HepG2 (cell line): ENCODE measurements around the gene TUBB4B. TPM values are rescaled to one million over a fixed set of nuclear protein-coding genes. Genes with fewer than 3 reads are reported as not detected.

Source experiments
- ATAC-seq: fragments of 200-7000 bp; cut with Tn5 transposase; 3 replicates; pipeline ENCODE4 v1.9.1; 2020; ENCODE audit warnings: mild to moderate bottlenecking, moderate library complexity
- BruUV-seq: library from RNA; stranded (reverse); fragments of 400-500 nt; replicated peaks from 2 replicates; lab custom pipeline; 2021; lab: Mats Ljungman, UMichigan
- CTCF ChIA-PET: fragments of 300-600 bp; formaldehyde crosslinking; extraction: SDS; loops from one replicate; lab custom pipeline; 2021; ENCODE audit warnings: low total read pairs, inconsistent platforms, low intra/inter-chr PET ratio; lab: Yijun Ruan, JAX
- POLR2A ChIA-PET: fragments of 350-600 bp; sonication (Branson Sonifier 250); formaldehyde crosslinking; loops from one replicate; lab custom pipeline; 2020; ENCODE audit warnings: antibody characterized with exemption, inconsistent platforms; lab: Yijun Ruan, JAX
- DNase-seq: peaks from one replicate; pipeline ENCODE4 v3.0.0-alpha.2; 2015; ENCODE audit warnings: low spot score
- FAIRE-seq: peaks from 3 replicates; lab custom pipeline; 2011; peaks lifted over from hg19 to GRCh38; lab: Jason Lieb, UNC
- H2AFZ ChIP-seq: one replicate; pipeline ENCODE4 v1.6.1; 2011; ENCODE audit warnings: low read length, inconsistent platforms
- H3K27ac ChIP-seq: fragments of 300-600 bp; 3 replicates; pipeline ENCODE4 v1.8.0; 2011; ENCODE audit warnings: mixed run types, mild to moderate bottlenecking, mixed read lengths, low read length, inconsistent platforms; ENCODE audit not compliant: insufficient read depth; ENCODE audit errors: extremely low read length
- H3K27me3 ChIP-seq, 2 experiments: fragments of 200-600 bp in 1 of 2; 2 replicates in 1 of 2; 3 replicates in 1 of 2; pipeline versions ENCODE4 v1.6.0 to v1.8.0; 2011; ENCODE audit warnings: low read length in 2 of 2, mild to moderate bottlenecking in 2 of 2, moderate library complexity in 2 of 2, inconsistent platforms in 1 of 2; ENCODE audit not compliant: insufficient read depth in 2 of 2, control insufficient read depth in 1 of 2
- H3K36me3 ChIP-seq, 2 experiments: fragments of 200-600 bp in 1 of 2; replicated peaks in 1 of 2; 2 replicates in 1 of 2; 3 replicates in 1 of 2; pipeline versions ENCODE4 v1.5.1 to v1.8.0; 2011; ENCODE audit warnings: low read length in 2 of 2, inconsistent platforms in 1 of 2; ENCODE audit not compliant: insufficient read depth in 2 of 2, control insufficient read depth in 1 of 2
- H3K4me1 ChIP-seq: 2 replicates; pipeline ENCODE4 v1.5.1; 2012; ENCODE audit warnings: low read length, inconsistent platforms; ENCODE audit not compliant: insufficient read depth
- H3K4me2 ChIP-seq: 2 replicates; pipeline ENCODE4 v1.6.0; 2011; ENCODE audit warnings: low read depth, low read length, inconsistent platforms
- H3K4me3 ChIP-seq, 3 experiments: fragments of 200-600 bp in 1 of 3; sonication (generic), shearing (Covaris generic) in 1 of 3; replicated peaks in 1 of 3; 2 replicates each; pipeline ENCODE4 v1.5.1; 2011 to 2016; ENCODE audit warnings: low read length in 3 of 3, inconsistent platforms in 2 of 3, low read depth in 2 of 3, mild to moderate bottlenecking in 2 of 3, control low read depth in 1 of 3, mixed read lengths in 1 of 3; ENCODE audit not compliant: insufficient read depth in 1 of 3
- H3K79me2 ChIP-seq: one replicate; pipeline ENCODE4 v1.6.1; 2011; ENCODE audit warnings: low read length, inconsistent platforms; ENCODE audit not compliant: insufficient read depth
- H3K9ac ChIP-seq: 2 replicates; pipeline ENCODE4 v1.6.0; 2011; ENCODE audit warnings: mild to moderate bottlenecking, low read depth, low read length, inconsistent platforms; ENCODE audit not compliant: insufficient read depth
- H3K9me3 ChIP-seq: 2 replicates; pipeline ENCODE4 v1.5.1; 2012; ENCODE audit warnings: mild to moderate bottlenecking, low read length
- H4K20me1 ChIP-seq: 2 replicates; pipeline ENCODE4 v1.6.0; 2011; ENCODE audit warnings: inconsistent platforms, mild to moderate bottlenecking, low read length, moderate library complexity; ENCODE audit not compliant: insufficient read depth
- CHD2 ChIP-seq: IDR thresholded peaks from 2 replicates; pipeline ENCODE4 v1.6.1; 2011; ENCODE audit warnings: low read depth, low read length, improper control_type of control experiment
- DRAP1 ChIP-seq: IDR thresholded peaks from 2 replicates; pipeline ENCODE4 v1.6.1; 2016; ENCODE audit warnings: missing genetic modification reagents, missing compliant biosample characterization
- E2F1 ChIP-seq: sonication (generic); formaldehyde crosslinking; IDR thresholded peaks from 2 replicates; pipeline ENCODE4 v1.5.0; 2020; ENCODE audit warnings: missing genetic modification reagents
- HMG20A ChIP-seq: IDR thresholded peaks from 2 replicates; pipeline ENCODE4 v1.6.1; 2016; ENCODE audit warnings: borderline replicate concordance
- IKZF4 ChIP-seq: sonication (generic); formaldehyde crosslinking; IDR thresholded peaks from 2 replicates; pipeline ENCODE4 v1.5.1; 2020; ENCODE audit warnings: borderline replicate concordance, mild to moderate bottlenecking, low read depth, missing genetic modification reagents; ENCODE audit errors: not compliant biosample characterization
- MED13 ChIP-seq: sonication (generic); formaldehyde crosslinking; IDR thresholded peaks from 2 replicates; pipeline ENCODE4 v1.5.0; 2020; ENCODE audit warnings: missing genetic modification reagents
- NR2F6 ChIP-seq, 2 experiments: IDR thresholded peaks; 2 replicates each; pipeline ENCODE4 v1.6.1; 2016; ENCODE audit warnings: antibody characterized with exemption in 1 of 2, mild to moderate bottlenecking in 1 of 2
- PLRG1 ChIP-seq: fragments of 450-650 bp; conservative IDR thresholded peaks from 2 replicates; pipeline ENCODE4 v1.6.1; 2016
- RBAK ChIP-seq: sonication (generic); formaldehyde crosslinking; IDR thresholded peaks from 2 replicates; pipeline ENCODE4 v1.5.1; 2020; ENCODE audit warnings: mild to moderate bottlenecking, missing genetic modification reagents
- RFX3 ChIP-seq: IDR thresholded peaks from 2 replicates; pipeline ENCODE4 v1.6.1; 2016; ENCODE audit warnings: missing biosample characterization, missing genetic modification reagents
- YY1 ChIP-seq: IDR thresholded peaks from 2 replicates; pipeline ENCODE4 v1.6.1; 2011; ENCODE audit warnings: low read length, low read depth, moderate library complexity, mild to moderate bottlenecking; ENCODE audit not compliant: insufficient read depth, insufficient replicate concordance
- ZNF253 ChIP-seq: sonication (generic); formaldehyde crosslinking; IDR thresholded peaks from 2 replicates; pipeline ENCODE4 v1.8.0; 2022; ENCODE audit warnings: mild to moderate bottlenecking, missing genetic modification reagents, borderline replicate concordance
- ZNF563 ChIP-seq: sonication (generic); formaldehyde crosslinking; IDR thresholded peaks from 2 replicates; pipeline ENCODE4 v1.8.0; 2022; ENCODE audit warnings: mild to moderate bottlenecking, moderate library complexity, missing genetic modification reagents
- ZNF615 ChIP-seq: sonication (generic); formaldehyde crosslinking; IDR thresholded peaks from 2 replicates; pipeline ENCODE4 v1.5.0; 2020; ENCODE audit warnings: mild to moderate bottlenecking, missing genetic modification reagents, borderline replicate concordance
- ZNF709 ChIP-seq: sonication (generic); formaldehyde crosslinking; IDR thresholded peaks from 2 replicates; pipeline ENCODE4 v1.5.0; 2020; ENCODE audit warnings: mild to moderate bottlenecking, missing genetic modification reagents
- WGBS: methylation state at CpG from one replicate; pipeline ENCODE4 v1.1.6; 2017; ENCODE audit warnings: low lambda C conversion rate; 5-methylcytosine and 5-hydroxymethylcytosine counted together
- in situ Hi-C: cut with HindIII; loops from 2 replicates; pipeline ENCODE4 v1.10.0; 2017; ENCODE audit warnings: low pct_unique_long_range_greater_than_20kb; ENCODE audit not compliant: extremely low pct_ligation_motif_present
- intact Hi-C: fragments of 100-400 bp; cut with micrococcal nuclease; formaldehyde crosslinking; loops from one replicate; pipeline ENCODE4 v1.10.0; 2022; ENCODE audit not compliant: unreplicated experiment
- polyA plus RNA-seq, 8 experiments: library from polyadenylated mRNA; depleted of rRNA in 3 of 8; stranded (reverse) in 7 of 8; unstranded in 1 of 8; fragments of >200 nt; fragmentation: Illumina TruSeq in 4 of 8; extraction: Trizol in 4 of 8; gene quantifications; 2 replicates each; pipeline versions ENCODE4 v1.2.1 to v1.2.3, GENCODE V29; 2011 to 2016; ENCODE audit warnings: low read depth in 4 of 8, missing spikeins in 1 of 8, mixed read lengths in 1 of 8; ENCODE audit not compliant: insufficient read depth in 1 of 8
- total RNA-seq, 5 experiments: library from RNA; depleted of rRNA; stranded (reverse); fragments of >200 nt; fragmentation: Illumina TruSeq; extraction: Trizol; gene quantifications; 2 replicates each; pipeline ENCODE4 v1.2.3, GENCODE V29; 2016; ENCODE audit warnings: low read depth in 1 of 5

Gene TUBB4B
- total and polyA plus RNA-seq, 2 of the 13 experiments (the other 11 are each of a cell fraction or from before 2014, with no cell fraction given), result 182 to 412 TPM

GRCh38 chr9:137215196-137215986 is 25.7 kb upstream of the TUBB4B start:
- ATAC-seq, result no peak
- H3K36me3 ChIP-seq, result no peaks in the 10 kb centered on the region; a peak in 1 of 5 replicates
- H3K9ac ChIP-seq, result no peak overlapping the region
- CTCF ChIA-PET, result no interaction called here
- POLR2A ChIA-PET, result interaction anchor here (1.3 to 13.4 kb wide), 2 partner anchors 11 to 16 kb away, joined by 3 to 225 read pairs; partner anchors contain the start of genes NDOR1, TMEM203 and TPRN
- no peak for FAIRE-seq
- no TSS peak for BruUV-seq
- H3K4me3 ChIP-seq, result no peak overlapping the region
- H2AFZ ChIP-seq, result no peak overlapping the region
- H4K20me1 ChIP-seq, result peaks cover 4% of the 10 kb centered on the region; the same call in 1 of the 2 replicates
- WGBS, result 98% methylated on average over 15 of the region's 22 CpGs
- no peaks in the 10 kb centered on the region for H3K27me3 ChIP-seq
- TF ChIP-seq ZNF709 (CRISPR knock-in tag) (no peak), MED13 (CRISPR knock-in tag) (no peak), ZNF563 (no peak), HMG20A (CRISPR knock-in tag) (no peak), E2F1 (CRISPR knock-in tag) (no peak), YY1 (no peak), IKZF4 (CRISPR knock-in tag) (no peak), PLRG1 (no peak), DRAP1 (CRISPR knock-in tag) (no peak), RFX3 (CRISPR knock-in tag) (no peak), NR2F6 (IDR thresholded peaks at IDR 0.05) (no peak), NR2F6 (CRISPR knock-in tag; IDR thresholded peaks at IDR 0.05) (no peak), ZNF615 (CRISPR knock-in tag) (no peak), CHD2 (no peak), RBAK (CRISPR knock-in tag) (no peak), ZNF253 (CRISPR knock-in tag) (no peak)
- H3K4me2 ChIP-seq, result no peak overlapping the region
- no peak for DNase-seq
- intact Hi-C loops (no loop called here), in situ Hi-C loops (no loop called here)
- H3K27ac ChIP-seq, result no peak overlapping the region
- H3K9me3 ChIP-seq, result no peaks in the 10 kb centered on the region
- peaks cover 29% of the 10 kb centered on the region for H3K4me1 ChIP-seq
- peaks cover 3% of the 10 kb centered on the region for H3K79me2 ChIP-seq
